GM18520 (cell line): ENCODE results near the gene FRMD4A.
"Not testable (repeated sequence)": the region's sequence is repeated elsewhere in the genome, so short reads cannot be mapped to it uniquely, and the experiment has no call there.

Experiments used
- ATAC-seq: cut with Tn5 transposase; IDR thresholded peaks from one replicate; pipeline ENCODE4 v1.9.1; 2021; ENCODE audit not compliant: unreplicated experiment

FRMD4A gene

DNA sequence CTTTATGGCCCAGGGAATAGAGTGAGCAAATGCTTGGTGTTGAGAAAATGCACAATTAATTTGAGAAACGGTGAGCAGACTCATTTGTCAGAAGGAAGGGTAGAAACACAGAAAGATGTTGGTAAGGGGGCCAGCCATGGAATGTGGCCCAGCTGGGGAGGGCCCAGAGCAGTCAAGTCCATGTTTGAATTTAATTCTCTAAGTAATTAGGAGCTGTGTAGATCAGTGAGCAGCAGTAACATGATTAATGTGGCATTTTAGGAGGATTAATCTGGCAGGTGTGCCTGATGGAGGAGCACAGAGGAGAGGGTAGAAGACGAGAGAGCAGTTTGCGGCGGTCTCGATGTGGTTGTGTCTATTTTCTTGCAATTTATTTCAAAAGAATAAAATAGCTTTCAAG lies 218.7 kb downstream of the FRMD4A start:
- ATAC-seq: no peak

- no peak for ATAC-seq
Observed at GRCh38 chr10:14111208-14111607, 219.5 kb downstream of the FRMD4A start.

DNA sequence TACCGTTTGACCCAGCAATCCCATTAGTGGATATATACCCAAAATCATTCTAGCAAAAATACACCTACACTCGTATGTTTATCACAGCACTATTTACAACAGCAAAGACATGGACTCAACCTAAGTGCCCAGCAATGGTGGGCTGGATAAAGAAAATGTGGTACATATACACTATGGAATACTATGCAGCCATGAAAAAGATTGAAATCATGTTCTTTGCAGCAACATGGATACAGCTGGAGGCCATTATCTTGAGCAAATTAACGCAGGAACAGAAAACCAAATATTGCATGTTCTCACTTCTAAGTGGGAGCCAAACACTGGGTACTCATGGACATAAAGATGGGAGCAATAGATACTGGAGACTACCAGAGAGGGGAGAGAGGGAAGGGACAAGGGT lies 223.9 kb downstream of the FRMD4A start:
- ATAC-seq: no peak

GRCh38 chr10:14102056-14102455 lies 228.7 kb downstream of the FRMD4A start:
- ATAC-seq: no peak

DNA sequence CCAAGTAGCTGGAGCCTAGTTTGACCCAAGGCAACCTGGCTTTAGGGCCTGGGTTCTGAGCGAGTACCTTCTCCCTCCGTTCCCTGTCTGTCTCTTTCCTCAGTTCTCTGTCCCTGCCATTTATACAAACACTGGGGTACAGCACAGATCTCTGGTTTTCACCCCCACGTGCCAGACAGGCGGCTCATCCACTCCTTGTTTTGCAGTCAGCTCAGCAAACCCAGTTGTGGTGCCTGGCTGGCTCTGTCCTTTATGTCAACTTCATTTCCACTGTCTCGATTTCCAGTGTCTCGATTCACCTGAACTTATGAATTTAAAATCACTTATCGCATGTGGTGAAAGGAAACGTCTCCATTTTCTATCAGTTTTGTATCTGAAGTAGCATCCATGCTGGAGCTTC lies 230.8 kb downstream of the FRMD4A start:
- no peak for ATAC-seq

- no peak for ATAC-seq
Observed at GRCh38 chr10:14093730-14094484, 236.8 kb downstream of the FRMD4A start.

- ATAC-seq: no peak
Observed at GRCh38 chr10:14092799-14093198, 237.9 kb downstream of the FRMD4A start.

DNA sequence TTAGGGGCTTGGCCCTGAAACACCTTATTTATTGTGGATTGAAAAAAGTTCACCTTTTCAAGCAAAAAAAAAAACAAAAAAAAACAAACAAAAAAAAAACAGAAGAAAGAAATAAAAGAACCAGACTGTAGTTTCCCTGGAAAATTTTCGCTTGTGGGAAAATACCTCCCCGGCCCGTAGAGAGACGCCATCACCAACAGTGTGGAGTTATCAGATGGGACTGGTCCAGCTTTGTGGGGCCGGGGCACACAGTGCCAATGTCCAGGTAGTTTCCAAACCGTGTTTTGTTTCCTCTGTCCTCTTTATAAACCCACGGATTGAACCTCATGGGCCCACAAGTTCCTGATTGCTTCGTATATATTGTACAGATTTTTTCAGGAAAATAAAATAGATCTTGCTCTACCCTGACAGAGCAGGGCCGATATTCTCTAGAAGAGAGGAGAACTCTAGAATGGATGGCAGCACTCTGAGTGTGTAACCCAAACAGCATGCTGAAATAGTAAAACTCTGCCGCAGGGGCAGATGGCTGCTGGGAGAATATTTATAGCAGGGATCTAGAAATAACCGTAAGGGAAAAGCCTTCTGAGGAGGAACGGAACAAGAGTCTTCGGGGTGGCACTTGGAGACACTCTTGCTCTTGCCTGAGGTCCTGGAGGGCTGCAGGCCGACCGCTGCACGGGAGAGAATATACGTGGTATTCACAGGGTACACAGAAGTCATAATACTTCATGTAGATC lies 241.0 kb downstream of the FRMD4A start:
- ATAC-seq: no peak

- ATAC-seq: no peak
Observed at GRCh38 chr10:14087566-14087965, 243.2 kb downstream of the FRMD4A start.

DNA sequence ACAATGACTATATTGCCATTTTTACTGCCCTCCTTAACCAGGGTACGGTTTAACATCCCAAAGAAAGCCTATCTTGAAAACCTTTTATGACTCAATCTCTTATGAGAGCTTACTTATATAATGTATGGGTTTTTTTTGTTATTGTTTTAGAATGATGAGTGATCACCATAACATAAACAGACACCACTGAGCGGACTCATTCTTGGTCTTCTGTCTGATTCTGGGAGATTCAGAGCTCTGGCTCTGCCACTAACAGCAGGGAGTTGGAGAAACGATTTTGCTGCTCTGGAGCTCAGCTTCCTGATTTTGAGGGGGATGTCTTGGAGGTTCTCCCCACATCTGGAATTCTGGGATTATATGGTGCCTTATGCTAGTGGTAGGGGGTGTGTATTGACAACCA lies 244.1 kb downstream of the FRMD4A start:
- ATAC-seq: no peak

- no peak for ATAC-seq
Observed at GRCh38 chr10:14084875-14085274, 245.8 kb downstream of the FRMD4A start.

DNA sequence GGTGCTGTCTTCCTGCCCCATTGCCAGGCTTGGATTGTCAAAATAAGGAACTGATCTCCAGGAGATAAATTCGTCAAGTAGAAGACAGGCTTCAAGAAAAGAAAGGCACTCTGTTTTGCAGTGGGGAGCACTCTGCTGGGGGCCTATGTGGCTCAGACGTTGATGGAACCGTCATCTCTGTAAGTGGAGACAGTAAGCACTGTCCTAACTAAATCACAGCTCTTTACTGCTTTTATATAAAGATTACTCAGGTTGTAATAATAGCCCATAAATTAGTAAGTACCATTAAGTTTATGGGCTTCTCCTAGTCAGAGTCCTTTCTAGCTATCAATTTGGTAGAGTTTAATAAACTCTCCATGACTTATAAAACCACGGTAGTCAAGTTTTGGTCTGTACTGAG lies 249.9 kb downstream of the FRMD4A start:
- ATAC-seq: no peak

GRCh38 chr10:14077430-14077829 lies 253.3 kb downstream of the FRMD4A start:
- no peak for ATAC-seq

DNA sequence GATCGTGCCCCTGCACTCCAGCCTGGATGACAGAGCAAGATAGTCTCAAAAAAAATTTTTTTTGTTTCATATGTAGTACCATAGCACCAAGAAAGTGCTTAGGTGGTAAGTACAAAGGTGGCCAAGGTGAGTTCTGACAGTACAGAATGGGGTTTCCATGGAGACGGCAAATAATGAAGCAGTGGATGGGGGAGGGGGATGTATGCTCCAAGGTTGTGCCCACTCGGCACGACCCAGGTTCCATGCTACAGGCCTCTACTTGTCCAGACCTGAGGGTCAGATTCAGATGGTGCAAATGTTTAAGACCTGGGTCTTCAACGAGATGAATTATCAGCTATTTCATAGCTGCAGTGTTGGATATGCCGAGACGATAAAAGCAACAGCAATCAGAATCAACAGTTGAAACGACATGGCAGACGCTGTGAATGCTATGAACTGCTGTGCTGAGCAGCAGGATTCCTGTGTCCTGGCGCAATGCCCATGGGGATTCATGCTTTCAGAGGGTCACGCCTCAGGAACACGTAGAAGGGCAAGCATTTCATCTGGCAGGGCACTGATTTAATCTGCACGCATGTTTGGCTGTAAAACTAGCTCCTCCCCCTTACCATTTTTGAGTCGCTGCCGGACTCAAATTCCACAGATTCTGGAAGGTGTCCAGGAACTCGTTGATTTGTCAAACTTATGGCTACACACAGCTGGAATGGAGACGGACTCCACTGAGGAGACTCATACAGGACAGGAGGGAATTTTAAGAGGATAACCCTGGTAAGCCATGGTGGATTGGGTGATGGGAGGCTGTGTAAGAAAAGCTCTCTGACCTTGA lies 256.5 kb downstream of the FRMD4A start:
- ATAC-seq: no peak

- ATAC-seq: no peak
Observed at GRCh38 chr10:14072541-14072940, 258.2 kb downstream of the FRMD4A start.

GRCh38 chr10:14071956-14072355 lies 258.8 kb downstream of the FRMD4A start:
- no peak for ATAC-seq

- ATAC-seq: no peak
Observed at GRCh38 chr10:14068601-14069250, 262.0 kb downstream of the FRMD4A start.

- not testable (repeated sequence) for ATAC-seq
Observed at GRCh38 chr10:14067638-14068037, 263.1 kb downstream of the FRMD4A start.

GRCh38 chr10:14066106-14066505 lies 264.6 kb downstream of the FRMD4A start:
- no peak for ATAC-seq

DNA sequence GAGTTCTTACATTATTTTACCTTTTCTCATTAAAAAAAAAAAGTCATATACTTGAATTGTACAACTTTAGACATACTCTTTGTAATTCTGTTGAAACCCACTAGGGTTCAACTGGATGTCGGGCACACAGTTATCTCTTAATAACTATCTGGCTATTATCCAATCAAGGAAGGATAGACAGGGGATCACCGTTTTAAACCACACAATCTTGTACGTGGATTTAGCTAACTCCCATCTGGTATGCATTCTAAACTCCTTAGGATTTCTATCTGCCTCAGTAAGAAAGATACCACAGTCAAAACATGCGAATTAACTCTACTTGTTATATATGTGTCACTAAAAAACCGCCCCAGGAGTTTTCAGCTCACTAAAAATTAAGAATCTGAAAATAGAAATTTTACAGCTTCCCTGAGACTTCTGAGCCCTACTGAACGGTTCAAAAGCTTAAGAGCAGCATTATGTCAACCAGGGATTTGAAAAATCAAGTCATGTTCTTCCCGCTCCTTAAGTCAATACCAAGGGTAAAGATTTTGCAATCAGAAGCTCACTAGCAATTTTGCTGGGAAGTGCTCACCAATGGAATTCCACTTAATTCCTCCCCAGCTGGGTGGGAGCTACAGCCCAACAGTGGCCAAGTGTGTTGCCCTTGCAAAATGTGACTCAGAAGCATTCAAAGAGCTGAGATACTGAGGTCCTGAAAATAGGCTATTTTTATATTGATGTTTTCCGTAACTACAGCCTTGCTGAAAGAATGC lies 267.0 kb downstream of the FRMD4A start:
- ATAC-seq: no peak
